ENCODE results near the gene ZNF436.

ZNF436 gene

GRCh38 chr1:23403735-23404486 is 34.3 kb upstream of the ZNF436 start:
- H3K4me3 ChIP-seq (ENCODE audit: low read depth, low read length) = 0 out of 2 replicates have a peak overlapping the region, but pooled peaks have one; percentile 9
- TF ChIP-seq, protein P1, sequence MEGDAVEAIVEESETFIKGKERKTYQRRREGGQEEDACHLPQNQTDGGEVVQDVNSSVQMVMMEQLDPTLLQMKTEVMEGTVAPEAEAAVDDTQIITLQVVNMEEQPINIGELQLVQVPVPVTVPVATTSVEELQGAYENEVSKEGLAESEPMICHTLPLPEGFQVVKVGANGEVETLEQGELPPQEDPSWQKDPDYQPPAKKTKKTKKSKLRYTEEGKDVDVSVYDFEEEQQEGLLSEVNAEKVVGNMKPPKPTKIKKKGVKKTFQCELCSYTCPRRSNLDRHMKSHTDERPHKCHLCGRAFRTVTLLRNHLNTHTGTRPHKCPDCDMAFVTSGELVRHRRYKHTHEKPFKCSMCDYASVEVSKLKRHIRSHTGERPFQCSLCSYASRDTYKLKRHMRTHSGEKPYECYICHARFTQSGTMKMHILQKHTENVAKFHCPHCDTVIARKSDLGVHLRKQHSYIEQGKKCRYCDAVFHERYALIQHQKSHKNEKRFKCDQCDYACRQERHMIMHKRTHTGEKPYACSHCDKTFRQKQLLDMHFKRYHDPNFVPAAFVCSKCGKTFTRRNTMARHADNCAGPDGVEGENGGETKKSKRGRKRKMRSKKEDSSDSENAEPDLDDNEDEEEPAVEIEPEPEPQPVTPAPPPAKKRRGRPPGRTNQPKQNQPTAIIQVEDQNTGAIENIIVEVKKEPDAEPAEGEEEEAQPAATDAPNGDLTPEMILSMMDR (IDR thresholded peaks at IDR 0.05; ENCODE audit: low read depth, low read length) = peak; percentile 94

- no peak overlapping the region for H3K4me3 ChIP-seq (ENCODE audit: low read depth, low read length)
- TF ChIP-seq, protein P1 (IDR thresholded peaks at IDR 0.05; ENCODE audit: low read depth, low read length) = no peak
Observed at GRCh38 chr1:23403355-23403734, 33.7 kb upstream of the ZNF436 start.

GRCh38 chr1:23403038-23403336 is 33.4 kb upstream of the ZNF436 start:
- H3K4me3 ChIP-seq (ENCODE audit: low read depth, low read length) = no peak overlapping the region
- TF ChIP-seq, protein P1 (IDR thresholded peaks at IDR 0.05; ENCODE audit: low read depth, low read length) = no peak

DNA sequence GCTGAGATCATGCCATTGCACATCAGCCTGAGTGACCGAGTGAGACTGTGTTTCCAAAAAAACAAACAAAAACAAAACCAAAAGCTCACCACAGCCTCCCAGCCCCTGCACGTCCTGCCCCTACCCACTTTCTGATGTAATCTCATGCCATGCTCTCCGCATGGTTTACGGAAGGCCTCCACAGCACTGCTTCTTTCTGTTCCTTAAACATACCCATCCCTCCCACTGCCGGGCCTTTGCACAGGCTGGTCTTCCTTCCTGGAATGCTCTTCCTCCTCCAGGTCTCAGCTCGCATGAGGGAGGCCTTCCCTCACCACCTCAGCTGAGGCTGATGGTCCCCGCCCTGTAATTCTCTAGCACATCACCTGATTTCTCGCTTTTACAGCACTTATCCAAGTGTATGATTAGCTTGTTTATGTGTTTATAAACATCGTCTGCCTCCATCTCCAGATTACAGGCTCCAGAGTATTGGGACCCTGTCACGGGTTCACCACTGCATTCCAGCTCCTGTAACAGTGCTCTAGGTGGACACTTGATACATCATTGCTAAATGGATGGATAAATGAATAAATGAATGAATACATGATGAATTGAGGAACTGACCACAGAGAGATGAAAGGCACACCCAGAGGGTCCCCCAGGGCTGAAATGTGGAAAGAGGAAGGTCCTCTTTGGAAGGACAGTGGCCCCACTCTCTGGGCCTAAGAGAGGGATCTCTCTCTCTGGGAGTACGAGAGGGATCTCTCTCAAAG is 32.8 kb upstream of the ZNF436 start:
- TF ChIP-seq, protein P1 (IDR thresholded peaks at IDR 0.05; ENCODE audit: low read depth, low read length) = no peak
- H3K4me3 ChIP-seq (ENCODE audit: low read depth, low read length) = no peak overlapping the region

DNA sequence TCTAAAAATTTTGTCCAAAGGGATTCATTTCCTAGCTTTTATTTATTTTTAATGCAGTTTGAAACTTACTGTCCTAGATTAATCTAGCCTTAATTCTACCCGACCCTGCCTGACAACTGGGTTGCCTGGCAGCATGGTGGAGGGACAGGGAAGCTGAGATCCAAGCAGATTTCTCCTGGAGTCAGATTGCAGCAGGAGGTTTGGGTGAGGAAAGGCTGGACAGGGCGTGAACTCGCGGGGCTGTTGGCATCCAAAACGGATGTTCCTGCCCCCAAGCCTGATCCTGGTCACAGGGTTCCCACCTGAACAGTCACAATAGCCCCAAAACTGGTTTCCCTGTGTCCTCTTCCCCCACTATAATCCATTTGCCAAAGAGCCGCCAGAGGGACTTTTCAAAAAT is 31.7 kb upstream of the ZNF436 start:
- H3K4me3 ChIP-seq (ENCODE audit: low read depth, low read length) = no peak overlapping the region
- TF ChIP-seq, protein P1 (IDR thresholded peaks at IDR 0.05; ENCODE audit: low read depth, low read length) = no peak

DNA sequence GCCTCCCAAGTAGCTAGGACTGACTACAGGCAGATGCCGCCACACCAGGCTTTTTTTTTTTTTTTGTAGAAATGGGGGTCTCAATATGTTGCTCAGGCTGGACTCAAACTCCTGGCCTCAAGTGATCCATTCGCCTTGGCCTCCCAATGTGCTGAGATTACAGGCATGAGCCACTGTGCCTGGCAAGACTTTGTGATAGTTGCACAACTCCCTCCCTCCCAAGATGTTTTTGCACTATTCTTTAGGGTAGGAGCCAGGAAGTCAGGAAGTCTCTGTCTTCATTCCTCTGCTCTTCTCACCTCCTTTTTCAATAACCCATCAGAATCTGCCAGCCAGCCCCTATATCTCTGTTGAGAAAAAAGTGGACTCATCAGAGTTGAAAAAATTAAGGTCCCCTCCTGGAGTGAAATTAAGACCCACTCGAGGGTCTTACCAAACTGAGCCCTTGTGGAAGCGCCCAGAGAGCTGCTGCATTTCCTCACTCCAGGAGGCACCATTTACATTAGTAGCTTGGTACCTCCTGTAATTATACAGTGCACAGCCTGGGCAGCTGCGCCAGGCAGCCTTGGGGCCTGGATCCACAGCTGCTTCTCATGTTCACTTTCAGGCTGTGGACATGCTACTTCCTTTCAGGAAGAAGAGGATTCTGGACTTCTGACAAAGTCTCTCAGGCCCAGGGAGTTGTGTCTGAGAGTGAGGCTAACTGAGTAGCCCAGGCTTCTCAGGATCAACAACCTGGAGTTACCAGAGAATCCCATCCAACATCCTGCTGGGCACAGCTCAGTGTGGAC is 30.9 kb upstream of the ZNF436 start:
- H3K4me3 ChIP-seq (ENCODE audit: low read depth, low read length) = no peak overlapping the region
- TF ChIP-seq, protein P1 (IDR thresholded peaks at IDR 0.05; ENCODE audit: low read depth, low read length) = no peak

All from WI38 (cell line).